A549 (cell line): ENCODE measurements around the gene SFXN3. TPM values are rescaled to one million over a fixed set of nuclear protein-coding genes. Genes with fewer than 3 reads are reported as not detected.

Source experiments
- ATAC-seq, 2 experiments: fragments of 200-7000 bp in 1 of 2; fragments of >200 bp in 1 of 2; cut with Nextera tagmentation in 1 of 2; cut with Tn5 transposase in 1 of 2; 3 replicates each; pipeline versions ENCODE4 v1.8.0 to v1.9.1; 2018 to 2020; ENCODE audit warnings: mild to moderate bottlenecking in 1 of 2, moderate library complexity in 1 of 2
- CTCF ChIA-PET: fragments of 300-600 bp; sonication (Branson Sonifier 250); formaldehyde crosslinking; extraction: SDS; loops from one replicate; lab custom pipeline; 2021; ENCODE audit warnings: antibody characterized with exemption, inconsistent platforms; lab: Yijun Ruan, JAX
- POLR2A ChIA-PET: fragments of 350-600 bp; formaldehyde crosslinking; extraction: SDS; loops from one replicate; lab custom pipeline; 2021; ENCODE audit warnings: antibody characterized with exemption, inconsistent platforms; lab: Yijun Ruan, JAX
- DNase-seq, 2 experiments: peaks; one replicate each; pipeline versions ENCODE4 v3.0.0 to v3.0.0-alpha.2; 2011 to 2016; ENCODE audit warnings: low read depth in 1 of 2, low spot score in 1 of 2
- FAIRE-seq: peaks from 2 replicates; lab custom pipeline; 2011; peaks lifted over from hg19 to GRCh38; lab: Jason Lieb, UNC
- H3K27ac ChIP-seq, 2 experiments: fragments of >200 bp; sonication (Bioruptor Twin); formaldehyde crosslinking; 3 replicates each; pipeline ENCODE4 v1.5.1; 2016 to 2017
- H3K4me1 ChIP-seq: fragments of >200 bp; sonication (Bioruptor Twin); formaldehyde crosslinking; 3 replicates; pipeline ENCODE4 v1.6.1; 2016
- H3K4me2 ChIP-seq: fragments of >200 bp; sonication (Bioruptor Twin); formaldehyde crosslinking; 3 replicates; pipeline ENCODE4 v1.6.1; 2016
- H3K4me3 ChIP-seq: fragments of >200 bp; sonication (Bioruptor Twin); formaldehyde crosslinking; 3 replicates; pipeline ENCODE4 v1.5.1; 2016
- H3K9me3 ChIP-seq: fragments of >200 bp; sonication (Bioruptor Twin); formaldehyde crosslinking; 3 replicates; pipeline ENCODE4 v1.6.1; 2016
- FOSL2 ChIP-seq, 2 experiments: fragments of 450-650 bp in 1 of 2; fragments of >200 bp in 1 of 2; sonication (Bioruptor Twin) in 1 of 2; formaldehyde crosslinking; IDR thresholded peaks; 2 replicates each; pipeline versions ENCODE4 v1.5.0 to v1.6.1; 2016 to 2020; ENCODE audit warnings: mild to moderate bottlenecking in 1 of 2, moderate library complexity in 1 of 2
- HDAC2 ChIP-seq: fragments of 200-600 bp; sonication (generic); IDR thresholded peaks from 2 replicates; pipeline ENCODE4 v1.6.1; 2016
- HOXB13 ChIP-seq: fragments of 250-450 bp; sonication (Bioruptor Pico); IDR thresholded peaks from 2 replicates; pipeline ENCODE4 v1.5.0; 2020; ENCODE audit warnings: low read depth, mild to moderate bottlenecking, moderate library complexity
- KDM1A ChIP-seq: fragments of 200-600 bp; sonication (generic); IDR thresholded peaks from 2 replicates; pipeline ENCODE4 v1.6.1; 2016; ENCODE audit warnings: low read depth, mild to moderate bottlenecking
- NR3C1 ChIP-seq: fragments of >200 bp; sonication (Bioruptor Twin); formaldehyde crosslinking; IDR thresholded peaks from 3 replicates; pipeline ENCODE4 v1.6.1; 2017
- POLR2A ChIP-seq: IDR thresholded peaks from 2 replicates; pipeline ENCODE4 v1.6.1; 2012; ENCODE audit warnings: mild to moderate bottlenecking, low read length
- RAD21 ChIP-seq, 2 experiments: fragments of >200 bp in 1 of 2; sonication (Bioruptor Twin) in 1 of 2; formaldehyde crosslinking in 1 of 2; IDR thresholded peaks in 1 of 2; conservative IDR thresholded peaks in 1 of 2; 2 replicates in 1 of 2; 3 replicates in 1 of 2; pipeline ENCODE4 v1.6.1; 2012 to 2018; ENCODE audit warnings: inconsistent platforms in 1 of 2
- RNF2 ChIP-seq: fragments of 200-600 bp; sonication (generic); IDR thresholded peaks from 2 replicates; pipeline ENCODE4 v1.6.1; 2016; ENCODE audit warnings: low read depth, mild to moderate bottlenecking, antibody characterized with exemption, moderate library complexity, borderline replicate concordance
- SMC3 ChIP-seq: fragments of >200 bp; sonication (Bioruptor Twin); formaldehyde crosslinking; IDR thresholded peaks from 3 replicates; pipeline ENCODE4 v1.6.1; 2018; ENCODE audit warnings: inconsistent platforms
- ZSCAN20 ChIP-seq: fragments of 250-450 bp; sonication (Bioruptor Pico); IDR thresholded peaks from 2 replicates; pipeline ENCODE4 v1.8.0; 2022; ENCODE audit warnings: mild to moderate bottlenecking, moderate library complexity
- WGBS: methylation state at CpG from one replicate; pipeline ENCODE4 v1.1.6; 2017; ENCODE audit errors: missing lambda C conversion rate; 5-methylcytosine and 5-hydroxymethylcytosine counted together
- polyA plus RNA-seq, 4 experiments: library from polyadenylated mRNA; depleted of rRNA in 3 of 4; stranded (reverse); fragments of >200 nt; fragmentation: RNase III in 1 of 4; extraction: RNeasy Plus Mini Kit Qiagen cat#74134 plus additional on column Dnase treatment in 1 of 4; gene quantifications; 2 replicates in 3 of 4; 3 replicates in 1 of 4; pipeline ENCODE4 v1.2.3, GENCODE V29; 2011 to 2017
- TF ChIP-seq, protein P1 (sequence below): fragments of 150-350 bp; IDR thresholded peaks from 2 replicates; pipeline ENCODE4 v1.6.1; 2014; ENCODE audit warnings: low read depth, mild to moderate bottlenecking, low read length
- TF ChIP-seq, protein P2 (sequence below): fragments of 200-600 bp; sonication (generic); IDR thresholded peaks from 2 replicates; pipeline ENCODE4 v1.6.1; 2016; ENCODE audit warnings: antibody characterized with exemption, mild to moderate bottlenecking, moderate library complexity
- TF ChIP-seq, protein P3 (sequence below): fragments of 450-650 bp; IDR thresholded peaks from 2 replicates; pipeline ENCODE4 v1.6.1; 2014; ENCODE audit warnings: antibody characterized with exemption
- TF ChIP-seq, protein P4 (sequence below): IDR thresholded peaks from 2 replicates; pipeline ENCODE4 v1.6.1; 2012
- TF ChIP-seq, protein P5 (sequence below): fragments of >200 bp; sonication (Bioruptor Twin); formaldehyde crosslinking; IDR thresholded peaks from 2 replicates; pipeline ENCODE4 v1.6.1; 2016
- TF ChIP-seq, protein P6 (sequence below): fragments of 250-450 bp; sonication (Bioruptor Pico); IDR thresholded peaks from 2 replicates; pipeline ENCODE4 v1.5.0; 2020; ENCODE audit warnings: low read depth, mild to moderate bottlenecking, moderate library complexity

SFXN3 gene
- polyA plus RNA-seq, 2 of the 4 experiments (the other 2 are of a cell fraction) = 26.3 to 33.7 TPM

DNA sequence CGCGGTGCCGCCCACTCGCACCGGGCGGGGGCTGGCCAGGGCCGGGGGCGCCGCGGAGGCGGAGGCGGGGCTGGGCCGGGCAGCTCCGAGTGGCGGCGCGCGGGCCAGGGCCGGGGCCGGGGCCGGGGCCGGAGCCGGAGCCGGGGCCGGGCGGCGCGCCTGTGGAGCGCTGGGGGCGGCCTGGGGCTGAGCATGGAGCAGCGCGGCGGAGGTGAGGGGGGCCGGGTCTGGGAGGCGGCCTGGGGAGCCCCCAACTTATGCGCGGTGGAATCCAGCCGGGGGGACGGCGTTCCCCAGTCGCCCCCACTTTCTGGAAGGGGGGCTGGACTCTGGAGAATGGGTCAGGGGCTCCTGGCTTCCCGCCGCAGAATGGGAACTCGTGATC, 31.3 kb upstream of the SFXN3 start, which contains the start of gene LZTS2:
Gene LZTS2, plus strand, starts transcription at position 67 of the 385 bp plus-strand sequence. CDS start 2,731 bp downstream, outside the sequence.
- DNase-seq = no peak
- TF ChIP-seq, protein P1, sequence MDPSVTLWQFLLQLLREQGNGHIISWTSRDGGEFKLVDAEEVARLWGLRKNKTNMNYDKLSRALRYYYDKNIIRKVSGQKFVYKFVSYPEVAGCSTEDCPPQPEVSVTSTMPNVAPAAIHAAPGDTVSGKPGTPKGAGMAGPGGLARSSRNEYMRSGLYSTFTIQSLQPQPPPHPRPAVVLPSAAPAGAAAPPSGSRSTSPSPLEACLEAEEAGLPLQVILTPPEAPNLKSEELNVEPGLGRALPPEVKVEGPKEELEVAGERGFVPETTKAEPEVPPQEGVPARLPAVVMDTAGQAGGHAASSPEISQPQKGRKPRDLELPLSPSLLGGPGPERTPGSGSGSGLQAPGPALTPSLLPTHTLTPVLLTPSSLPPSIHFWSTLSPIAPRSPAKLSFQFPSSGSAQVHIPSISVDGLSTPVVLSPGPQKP = no peak
- TF ChIP-seq SMC3 = no peak
- TF ChIP-seq ZSCAN20 (CRISPR knock-in tag) = no peak
- TF ChIP-seq, protein P2, sequence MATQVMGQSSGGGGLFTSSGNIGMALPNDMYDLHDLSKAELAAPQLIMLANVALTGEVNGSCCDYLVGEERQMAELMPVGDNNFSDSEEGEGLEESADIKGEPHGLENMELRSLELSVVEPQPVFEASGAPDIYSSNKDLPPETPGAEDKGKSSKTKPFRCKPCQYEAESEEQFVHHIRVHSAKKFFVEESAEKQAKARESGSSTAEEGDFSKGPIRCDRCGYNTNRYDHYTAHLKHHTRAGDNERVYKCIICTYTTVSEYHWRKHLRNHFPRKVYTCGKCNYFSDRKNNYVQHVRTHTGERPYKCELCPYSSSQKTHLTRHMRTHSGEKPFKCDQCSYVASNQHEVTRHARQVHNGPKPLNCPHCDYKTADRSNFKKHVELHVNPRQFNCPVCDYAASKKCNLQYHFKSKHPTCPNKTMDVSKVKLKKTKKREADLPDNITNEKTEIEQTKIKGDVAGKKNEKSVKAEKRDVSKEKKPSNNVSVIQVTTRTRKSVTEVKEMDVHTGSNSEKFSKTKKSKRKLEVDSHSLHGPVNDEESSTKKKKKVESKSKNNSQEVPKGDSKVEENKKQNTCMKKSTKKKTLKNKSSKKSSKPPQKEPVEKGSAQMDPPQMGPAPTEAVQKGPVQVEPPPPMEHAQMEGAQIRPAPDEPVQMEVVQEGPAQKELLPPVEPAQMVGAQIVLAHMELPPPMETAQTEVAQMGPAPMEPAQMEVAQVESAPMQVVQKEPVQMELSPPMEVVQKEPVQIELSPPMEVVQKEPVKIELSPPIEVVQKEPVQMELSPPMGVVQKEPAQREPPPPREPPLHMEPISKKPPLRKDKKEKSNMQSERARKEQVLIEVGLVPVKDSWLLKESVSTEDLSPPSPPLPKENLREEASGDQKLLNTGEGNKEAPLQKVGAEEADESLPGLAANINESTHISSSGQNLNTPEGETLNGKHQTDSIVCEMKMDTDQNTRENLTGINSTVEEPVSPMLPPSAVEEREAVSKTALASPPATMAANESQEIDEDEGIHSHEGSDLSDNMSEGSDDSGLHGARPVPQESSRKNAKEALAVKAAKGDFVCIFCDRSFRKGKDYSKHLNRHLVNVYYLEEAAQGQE = no peak
- TF ChIP-seq NR3C1 = no peak
- no peak for TF ChIP-seq RNF2
- no peak for TF ChIP-seq RAD21 (conservative IDR thresholded peaks at IDR 0.05 in 1 of 2, IDR thresholded peaks at IDR 0.05 in 1 of 2)
- TF ChIP-seq, all 56 proteins: peak for 0
- CTCF ChIA-PET = interaction anchor here (0.5 to 25.8 kb wide), 14 partner anchors 7 to 460 kb away, joined by 3 to 608 read pairs (median 5); partner anchors contain the start of genes MRPL43, PDZD7, SFXN3 and TWNK
- peak within 1 kb of the TSS; percentile 92 for H3K4me3 ChIP-seq
- H3K4me2 ChIP-seq = peak within 1 kb of the TSS; percentile 89
- POLR2A ChIA-PET = interaction anchor here (1.6 kb wide), 1 partner anchor 12 kb away, joined by 7 read pairs; no protein-coding TSS in a partner anchor
- FAIRE-seq (no peak), ATAC-seq (no peak)
- WGBS = 4% methylated on average over 3 of the region's 44 CpGs
- peak within 1 kb of the TSS; percentile 98 for H3K27ac ChIP-seq
- H3K4me1 ChIP-seq = peaks cover 27% of the 10 kb centered on the region
- H3K9me3 ChIP-seq = no peaks in the 10 kb centered on the region

DNA sequence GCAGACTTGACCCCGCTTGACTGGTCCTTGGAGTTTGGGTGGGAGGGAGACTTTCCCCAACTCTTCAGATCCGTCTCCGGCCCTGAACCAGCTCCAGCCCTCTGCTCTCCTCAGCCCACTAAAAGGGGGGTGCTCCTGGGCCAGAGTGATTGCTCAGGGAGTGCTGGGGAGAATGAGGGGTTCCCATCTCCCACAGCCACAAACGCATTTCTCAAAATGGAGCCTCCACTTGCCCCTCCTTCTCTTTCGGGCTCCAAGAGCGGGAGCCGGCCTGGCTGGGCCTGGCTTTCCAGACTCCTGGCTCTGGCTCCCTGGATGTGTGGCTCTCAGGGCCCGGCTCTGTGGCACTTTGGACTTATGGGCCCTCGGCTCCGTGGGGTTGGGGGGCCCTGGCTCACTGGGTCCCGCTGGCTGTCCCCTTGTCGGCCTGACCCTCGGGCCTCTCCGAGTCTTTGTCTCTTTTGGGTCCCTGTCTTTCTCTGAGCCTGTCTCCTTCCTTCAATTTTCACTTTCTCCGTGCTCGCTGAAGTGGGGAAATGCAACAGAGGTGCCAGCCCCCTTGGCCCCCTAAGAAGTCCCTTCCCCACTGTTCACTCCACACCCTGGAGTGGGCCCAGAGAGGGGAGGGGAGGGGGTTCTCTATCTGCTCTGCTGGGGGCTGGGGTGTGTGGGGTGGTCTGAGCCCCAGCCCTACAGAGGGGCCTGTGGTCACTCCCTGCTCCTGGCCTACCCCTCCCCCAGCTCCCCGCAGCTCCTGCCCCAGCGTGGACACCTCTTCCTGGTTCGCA, 30.7 kb upstream of the SFXN3 start:
- Histone ChIP-seq H3K4me3 (peak overlapping the region; percentile 92), H3K4me2 (peak overlapping the region; percentile 89), H3K27ac (peak overlapping the region; percentile 98), H3K9me3 (no peaks in the 10 kb centered on the region), H3K4me1 (peaks cover 27% of the 10 kb centered on the region)
- POLR2A ChIA-PET = interaction anchor here (1.6 kb wide), 1 partner anchor 11 kb away, joined by 7 read pairs; no protein-coding TSS in a partner anchor
- TF ChIP-seq HOXB13 (CRISPR knock-in tag) = no peak
- 0 out of 2 replicates have a peak, but pooled peaks have one; percentile 5 for TF ChIP-seq POLR2A
- no peak for FAIRE-seq
- no peak for DNase-seq
- CTCF ChIA-PET = interaction anchor here (1.2 to 25.8 kb wide), 9 partner anchors 7 to 59 kb away, joined by 3 to 608 read pairs (median 18); partner anchors contain the start of genes MRPL43, PDZD7, SFXN3 and TWNK
- WGBS = 39% methylated on average over 19 of the region's 19 CpGs
- no peak for ATAC-seq

DNA sequence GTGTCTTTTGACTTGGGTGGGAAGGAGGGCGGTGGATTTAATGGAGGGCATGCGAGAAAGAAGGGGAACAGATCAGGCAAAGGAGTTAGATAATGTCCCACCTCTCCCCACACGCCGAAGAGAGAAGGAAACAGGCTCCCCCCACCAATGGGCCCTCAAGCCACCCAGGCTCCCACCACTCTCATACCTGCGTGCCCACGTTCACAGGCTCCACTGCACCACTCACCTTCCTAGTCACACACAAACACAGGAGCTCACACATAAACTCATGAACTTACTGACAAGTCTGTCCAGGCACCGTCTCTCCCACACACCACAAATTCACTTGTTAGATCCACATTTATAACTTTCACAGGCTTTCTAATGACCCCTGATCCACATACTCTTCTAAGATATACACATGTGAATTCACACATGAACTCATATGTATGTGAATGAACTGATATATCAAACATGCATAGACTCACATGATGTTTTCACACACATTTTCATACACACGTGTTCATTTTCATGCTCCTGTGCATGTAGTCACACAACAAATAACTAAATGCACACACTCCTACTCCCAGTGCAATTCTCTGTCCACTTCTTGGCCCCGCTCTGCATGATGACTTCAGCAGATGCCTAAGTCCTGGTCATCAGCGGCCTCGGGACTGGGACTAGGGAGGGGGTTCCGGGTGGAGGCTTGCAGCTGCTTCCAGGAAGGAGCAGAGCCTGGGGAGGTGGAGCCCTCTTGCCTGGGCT, 29.9 kb upstream of the SFXN3 start:
- CTCF ChIA-PET = interaction anchor here (1.3 to 25.8 kb wide), 6 partner anchors 6 to 62 kb away, joined by 3 to 608 read pairs (median 226); partner anchors contain the start of genes LZTS2, MRPL43, PDZD7 and SFXN3
- DNase-seq = no peak
- TF ChIP-seq NR3C1 = no peak
- no peak for TF ChIP-seq HDAC2
- TF ChIP-seq, protein P3, sequence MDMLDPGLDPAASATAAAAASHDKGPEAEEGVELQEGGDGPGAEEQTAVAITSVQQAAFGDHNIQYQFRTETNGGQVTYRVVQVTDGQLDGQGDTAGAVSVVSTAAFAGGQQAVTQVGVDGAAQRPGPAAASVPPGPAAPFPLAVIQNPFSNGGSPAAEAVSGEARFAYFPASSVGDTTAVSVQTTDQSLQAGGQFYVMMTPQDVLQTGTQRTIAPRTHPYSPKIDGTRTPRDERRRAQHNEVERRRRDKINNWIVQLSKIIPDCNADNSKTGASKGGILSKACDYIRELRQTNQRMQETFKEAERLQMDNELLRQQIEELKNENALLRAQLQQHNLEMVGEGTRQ = no peak
- TF ChIP-seq KDM1A = no peak
- TF ChIP-seq, protein P4, sequence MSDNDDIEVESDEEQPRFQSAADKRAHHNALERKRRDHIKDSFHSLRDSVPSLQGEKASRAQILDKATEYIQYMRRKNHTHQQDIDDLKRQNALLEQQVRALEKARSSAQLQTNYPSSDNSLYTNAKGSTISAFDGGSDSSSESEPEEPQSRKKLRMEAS = no peak
- TF ChIP-seq, protein P2 = no peak
- no peak for TF ChIP-seq FOSL2 (IDR thresholded peaks at IDR 0.05)
- no peak for TF ChIP-seq FOSL2 (CRISPR knock-in tag; IDR thresholded peaks at IDR 0.05)
- no peak for TF ChIP-seq POLR2A
- TF ChIP-seq, protein P5, sequence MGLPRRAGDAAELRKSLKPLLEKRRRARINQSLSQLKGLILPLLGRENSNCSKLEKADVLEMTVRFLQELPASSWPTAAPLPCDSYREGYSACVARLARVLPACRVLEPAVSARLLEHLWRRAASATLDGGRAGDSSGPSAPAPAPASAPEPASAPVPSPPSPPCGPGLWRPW = no peak
- TF ChIP-seq, protein P6, sequence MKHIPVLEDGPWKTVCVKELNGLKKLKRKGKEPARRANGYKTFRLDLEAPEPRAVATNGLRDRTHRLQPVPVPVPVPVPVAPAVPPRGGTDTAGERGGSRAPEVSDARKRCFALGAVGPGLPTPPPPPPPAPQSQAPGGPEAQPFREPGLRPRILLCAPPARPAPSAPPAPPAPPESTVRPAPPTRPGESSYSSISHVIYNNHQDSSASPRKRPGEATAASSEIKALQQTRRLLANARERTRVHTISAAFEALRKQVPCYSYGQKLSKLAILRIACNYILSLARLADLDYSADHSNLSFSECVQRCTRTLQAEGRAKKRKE (CRISPR knock-in tag) = no peak

More for the DNA sequence above, 29.9 kb upstream of the SFXN3 start:
- no peak for FAIRE-seq
- H3K27ac ChIP-seq = peak overlapping the region in 1 of 2 experiments; percentile 98; a peak in 3 of 6 replicates
- no peak overlapping the region; the same call in 2 of the 3 replicates for H3K4me3 ChIP-seq
- peaks cover 27% of the 10 kb centered on the region for H3K4me1 ChIP-seq
- H3K9me3 ChIP-seq = no peaks in the 10 kb centered on the region
- WGBS = 80% methylated on average over 12 of the region's 12 CpGs
- POLR2A ChIA-PET = interaction anchor here (1.6 kb wide), 1 partner anchor 10 kb away, joined by 7 read pairs; no protein-coding TSS in a partner anchor
- H3K4me2 ChIP-seq = peak overlapping the region; percentile 89
- no peak for ATAC-seq
